Stimulated activated CD4-positive, alpha-beta T cell treated with anti-CD3 and anti-CD28 coated beads, Interleukin-2, amount 100 ng/mL, for 48 hours (primary cell): ENCODE results near the gene FREM1.
"Not testable (repeated sequence)": the region's sequence is repeated elsewhere in the genome, so short reads cannot be mapped to it uniquely, and the experiment has no call there.

Source experiments
- DNase-seq, 2 donors: peaks; one replicate each; pipeline ENCODE4 v3.0.0-alpha.2; 2020

The FREM1 gene, protein sequence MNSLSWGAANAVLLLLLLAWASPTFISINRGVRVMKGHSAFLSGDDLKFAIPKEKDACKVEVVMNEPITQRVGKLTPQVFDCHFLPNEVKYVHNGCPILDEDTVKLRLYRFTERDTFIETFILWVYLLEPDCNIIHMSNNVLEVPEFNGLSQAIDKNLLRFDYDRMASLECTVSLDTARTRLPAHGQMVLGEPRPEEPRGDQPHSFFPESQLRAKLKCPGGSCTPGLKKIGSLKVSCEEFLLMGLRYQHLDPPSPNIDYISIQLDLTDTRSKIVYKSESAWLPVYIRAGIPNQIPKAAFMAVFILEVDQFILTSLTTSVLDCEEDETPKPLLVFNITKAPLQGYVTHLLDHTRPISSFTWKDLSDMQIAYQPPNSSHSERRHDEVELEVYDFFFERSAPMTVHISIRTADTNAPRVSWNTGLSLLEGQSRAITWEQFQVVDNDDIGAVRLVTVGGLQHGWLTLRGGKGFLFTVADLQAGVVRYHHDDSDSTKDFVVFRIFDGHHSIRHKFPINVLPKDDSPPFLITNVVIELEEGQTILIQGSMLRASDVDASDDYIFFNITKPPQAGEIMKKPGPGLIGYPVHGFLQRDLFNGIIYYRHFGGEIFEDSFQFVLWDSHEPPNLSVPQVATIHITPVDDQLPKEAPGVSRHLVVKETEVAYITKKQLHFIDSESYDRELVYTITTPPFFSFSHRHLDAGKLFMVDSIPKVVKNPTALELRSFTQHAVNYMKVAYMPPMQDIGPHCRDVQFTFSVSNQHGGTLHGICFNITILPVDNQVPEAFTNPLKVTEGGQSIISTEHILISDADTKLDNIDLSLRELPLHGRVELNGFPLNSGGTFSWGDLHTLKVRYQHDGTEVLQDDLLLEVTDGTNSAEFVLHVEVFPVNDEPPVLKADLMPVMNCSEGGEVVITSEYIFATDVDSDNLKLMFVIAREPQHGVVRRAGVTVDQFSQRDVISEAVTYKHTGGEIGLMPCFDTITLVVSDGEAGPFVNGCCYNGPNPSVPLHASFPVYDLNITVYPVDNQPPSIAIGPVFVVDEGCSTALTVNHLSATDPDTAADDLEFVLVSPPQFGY (N-terminal part only)

DNA sequence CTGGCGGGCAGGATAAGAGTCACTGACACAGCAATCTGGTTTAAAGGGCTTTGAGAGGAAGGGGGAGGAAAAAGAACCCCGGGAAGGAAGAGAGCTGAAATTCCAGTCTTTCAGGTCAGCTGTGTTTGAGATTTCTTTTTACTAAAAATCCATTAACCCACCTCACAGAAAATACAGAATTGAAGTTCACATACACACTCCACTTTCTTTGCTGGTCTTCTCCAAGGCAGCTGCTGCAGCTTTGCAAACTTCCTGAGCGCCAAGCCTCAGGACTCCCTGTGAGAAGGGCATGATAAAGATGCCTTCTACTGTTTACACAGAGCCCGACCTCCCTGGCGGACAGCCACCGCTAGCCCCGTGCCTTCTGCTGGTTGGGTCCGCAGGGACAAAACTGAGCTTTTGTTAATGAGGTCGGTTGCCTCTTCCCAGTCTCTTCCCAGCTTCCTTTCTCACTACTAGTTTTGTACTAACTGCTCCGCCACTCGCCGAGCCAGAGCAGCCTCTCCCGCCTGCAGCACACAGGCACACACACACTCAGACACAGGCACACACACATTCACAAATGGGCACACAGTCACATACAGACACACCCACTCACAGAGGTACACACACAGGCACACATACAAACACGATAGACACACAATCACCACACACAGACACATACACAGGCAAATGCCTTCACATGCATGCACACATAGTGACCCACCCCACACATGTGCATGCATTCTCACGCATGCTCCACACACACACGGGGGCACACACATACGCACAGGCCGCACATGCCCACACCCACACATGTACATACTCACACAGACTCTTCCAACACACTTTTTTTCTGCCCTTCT is at the start of gene FREM1:
Gene FREM1 (minus strand): TSS at position 468 of the 845 bp plus-strand sequence. CDS start 41,451 bp downstream, outside the sequence.
- no peak for DNase-seq

DNA sequence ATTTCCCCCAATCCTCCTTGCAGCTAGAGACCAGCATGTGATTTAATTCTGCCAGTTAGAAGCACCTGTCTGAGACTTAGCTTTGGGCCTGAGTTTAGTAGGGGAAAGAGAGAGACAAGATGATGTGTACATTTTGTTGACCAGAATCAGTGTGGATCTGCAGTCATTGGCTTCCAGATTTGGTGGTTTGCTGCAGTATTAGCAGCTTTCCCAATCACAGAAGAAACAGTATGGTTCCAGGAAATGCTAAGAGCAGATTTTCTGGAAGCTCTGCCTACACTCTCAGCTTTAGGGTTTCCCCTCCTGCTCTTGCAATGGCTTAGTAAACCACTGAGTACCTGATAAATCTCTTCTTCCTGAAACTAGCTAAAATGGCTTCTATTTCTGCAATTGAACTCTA is 48.8 kb upstream of the FREM1 start:
- no peak for DNase-seq

DNA sequence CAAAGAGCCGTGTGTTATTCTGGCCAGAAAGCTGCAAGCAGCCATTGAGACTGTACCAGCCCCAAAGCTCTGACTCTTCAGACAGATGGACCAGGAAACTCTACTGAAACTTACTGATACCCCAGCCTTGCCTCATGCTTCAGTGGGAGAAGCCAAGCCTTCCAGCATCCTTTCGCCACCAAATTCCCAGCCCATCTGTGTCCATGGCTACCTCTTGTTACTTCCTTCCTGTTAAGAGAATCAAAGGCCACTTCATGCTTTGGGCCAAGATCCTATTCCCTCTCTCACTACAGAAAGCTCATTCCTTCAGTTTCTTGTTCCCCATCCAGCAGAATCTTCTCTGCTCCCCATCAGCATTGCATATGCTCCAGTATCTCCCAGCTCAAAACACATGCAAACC is 46.9 kb upstream of the FREM1 start:
- no peak for DNase-seq

DNA sequence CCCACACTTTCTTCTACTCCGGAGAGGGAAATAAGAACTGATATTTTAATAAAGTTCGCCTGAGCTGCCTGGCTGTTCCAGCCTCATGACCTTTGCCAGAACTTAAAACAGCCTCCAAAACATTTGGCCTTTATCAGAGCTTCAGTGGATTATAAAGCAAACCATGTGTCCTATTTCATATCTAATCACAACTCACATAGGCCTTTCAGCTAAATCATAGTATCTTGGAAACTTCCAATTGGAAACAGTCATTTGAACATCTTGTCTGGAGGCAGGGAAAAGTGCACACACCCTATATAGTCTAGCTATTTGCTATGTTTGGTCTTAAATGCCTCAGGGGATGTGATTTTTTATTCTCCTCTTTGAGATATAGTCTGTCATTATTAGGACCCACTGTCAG is 46.0 kb upstream of the FREM1 start:
- DNase-seq: no peak

DNA sequence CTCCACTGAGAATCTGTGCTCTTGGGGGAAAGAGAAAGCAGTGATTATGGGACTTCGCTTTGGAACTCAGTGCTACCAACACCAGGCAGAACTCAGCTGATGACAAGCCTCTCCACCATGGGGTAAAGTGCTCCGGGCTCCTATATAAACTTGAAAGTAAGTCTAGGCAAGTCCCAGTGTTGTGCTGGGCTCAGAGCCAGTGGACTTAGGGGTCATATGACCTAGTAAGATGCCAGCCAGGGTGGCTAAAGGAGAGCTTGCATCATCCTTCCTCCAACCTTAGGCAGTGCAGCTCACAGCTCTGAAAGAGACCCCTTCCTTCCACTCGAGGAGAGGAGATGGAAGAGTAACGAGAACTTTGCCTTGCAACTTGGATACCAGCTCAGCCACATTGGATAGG is 35.1 kb upstream of the FREM1 start:
- no peak for DNase-seq

DNA sequence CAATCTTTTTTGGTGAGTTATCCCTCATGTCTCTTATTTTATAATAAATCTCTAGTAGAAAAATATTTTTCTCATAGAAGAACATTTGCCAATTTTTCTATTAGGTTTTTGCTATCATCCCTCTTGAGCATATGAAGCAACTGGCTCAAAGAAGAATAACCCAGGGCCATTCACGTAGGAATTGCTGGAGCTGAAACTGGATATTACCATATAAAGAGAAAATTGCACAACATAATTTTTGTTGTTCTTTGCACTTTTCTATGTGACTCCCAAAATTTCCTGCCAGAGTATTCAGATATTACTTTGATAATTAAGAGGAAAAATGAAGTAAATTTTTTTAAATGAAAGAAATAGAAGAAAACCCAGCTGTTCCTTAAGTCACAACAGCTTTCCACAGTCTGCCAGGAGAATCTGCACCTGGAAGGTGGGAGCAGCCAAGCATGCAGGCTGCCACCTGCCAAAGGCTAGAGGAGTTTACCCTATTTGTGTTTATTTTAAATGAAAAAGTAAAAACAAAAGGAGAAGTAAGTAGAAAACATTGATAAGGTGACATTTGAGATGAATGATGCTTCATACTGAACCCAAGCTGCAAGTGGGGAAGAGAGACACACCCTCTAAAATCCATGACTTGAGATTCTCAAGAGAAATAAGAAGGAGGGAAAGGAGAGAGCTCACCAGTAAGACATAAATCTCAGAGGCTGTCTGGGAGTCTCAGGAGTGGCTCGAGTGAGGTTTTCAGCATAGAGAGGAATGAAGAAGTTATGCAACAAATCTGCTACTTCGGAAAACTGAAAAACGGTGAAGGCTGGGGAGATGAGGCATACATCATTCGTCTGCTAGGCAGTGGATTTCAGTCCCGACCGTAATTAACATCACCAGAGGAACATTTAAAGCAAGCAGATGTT is 31.5 kb upstream of the FREM1 start:
- DNase-seq: no peak

DNA sequence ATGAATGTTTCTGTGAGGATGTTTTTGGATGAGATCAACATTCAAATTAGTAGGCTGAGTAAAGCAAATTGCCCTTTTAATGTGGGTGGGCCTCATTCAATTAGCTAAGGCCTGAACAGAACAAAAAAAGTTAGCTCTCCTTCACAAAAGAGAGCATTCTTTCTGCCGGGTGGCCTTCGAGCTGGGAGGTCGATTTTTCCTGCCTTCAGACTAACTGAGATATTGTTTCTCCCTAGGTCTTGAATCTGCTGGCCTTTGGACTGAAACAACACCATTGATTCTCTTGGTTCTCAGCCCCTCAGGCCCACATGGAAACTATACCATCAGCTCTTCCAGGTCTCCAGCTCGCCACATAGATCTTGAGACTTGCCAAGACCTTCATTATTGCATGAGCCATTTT is 29.1 kb upstream of the FREM1 start:
- no peak for DNase-seq

DNA sequence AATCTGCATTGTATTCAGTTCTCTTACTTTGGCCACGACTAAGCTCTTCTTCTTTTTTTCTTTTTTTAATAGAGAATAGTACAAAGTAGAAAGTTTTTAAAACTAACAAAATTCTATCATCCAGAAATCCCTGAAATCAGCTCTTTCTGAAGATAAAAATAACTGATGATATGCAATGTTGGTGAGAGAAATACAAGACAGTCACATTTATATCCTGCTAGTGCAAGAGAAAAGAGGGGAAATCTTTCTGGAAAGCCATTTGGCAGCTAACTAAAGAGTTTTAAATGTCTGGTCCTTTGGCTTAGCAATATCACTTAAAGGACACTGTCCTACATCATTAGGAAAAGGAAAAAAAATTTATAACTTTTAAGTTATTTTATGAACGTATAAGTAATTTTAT is 27.0 kb upstream of the FREM1 start:
- DNase-seq: no peak

DNA sequence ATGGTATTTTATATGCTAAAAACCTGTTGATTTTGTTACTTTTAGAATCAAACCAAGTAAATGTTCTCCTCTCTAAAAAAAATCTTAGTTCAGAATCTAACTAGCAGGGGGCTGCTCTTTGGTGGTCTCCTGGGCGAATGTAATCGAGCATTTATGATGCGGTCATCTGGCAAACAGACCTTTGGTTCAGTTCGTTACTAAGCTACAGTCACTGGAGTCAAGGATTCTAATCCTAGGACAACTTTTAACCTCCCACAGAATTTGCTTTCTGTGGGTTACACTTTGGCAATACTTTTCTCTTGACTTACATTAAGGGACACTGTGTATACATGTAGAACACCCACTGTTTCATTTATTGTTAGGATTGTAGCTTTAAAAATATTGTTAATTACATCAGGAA is 26.3 kb upstream of the FREM1 start:
- no peak for DNase-seq

DNA sequence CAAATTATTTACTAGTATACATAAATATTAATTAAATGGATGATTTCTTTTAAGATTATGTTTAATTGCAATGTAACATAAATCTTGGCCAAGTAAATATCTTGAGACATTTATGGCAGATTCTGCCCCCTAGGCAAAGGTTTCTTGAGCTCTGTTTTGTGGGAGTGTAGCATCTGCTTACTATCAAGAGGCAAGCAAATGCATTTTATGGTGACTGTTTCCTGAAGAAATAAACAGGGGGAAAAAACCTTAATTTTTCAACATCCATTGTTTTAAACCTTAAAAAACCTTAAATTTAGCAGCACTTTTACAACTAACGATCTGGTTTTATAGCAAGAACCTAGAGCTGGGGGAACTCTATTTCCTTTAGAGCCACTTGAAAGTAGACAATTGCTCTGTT is 25.7 kb upstream of the FREM1 start:
- no peak for DNase-seq

DNA sequence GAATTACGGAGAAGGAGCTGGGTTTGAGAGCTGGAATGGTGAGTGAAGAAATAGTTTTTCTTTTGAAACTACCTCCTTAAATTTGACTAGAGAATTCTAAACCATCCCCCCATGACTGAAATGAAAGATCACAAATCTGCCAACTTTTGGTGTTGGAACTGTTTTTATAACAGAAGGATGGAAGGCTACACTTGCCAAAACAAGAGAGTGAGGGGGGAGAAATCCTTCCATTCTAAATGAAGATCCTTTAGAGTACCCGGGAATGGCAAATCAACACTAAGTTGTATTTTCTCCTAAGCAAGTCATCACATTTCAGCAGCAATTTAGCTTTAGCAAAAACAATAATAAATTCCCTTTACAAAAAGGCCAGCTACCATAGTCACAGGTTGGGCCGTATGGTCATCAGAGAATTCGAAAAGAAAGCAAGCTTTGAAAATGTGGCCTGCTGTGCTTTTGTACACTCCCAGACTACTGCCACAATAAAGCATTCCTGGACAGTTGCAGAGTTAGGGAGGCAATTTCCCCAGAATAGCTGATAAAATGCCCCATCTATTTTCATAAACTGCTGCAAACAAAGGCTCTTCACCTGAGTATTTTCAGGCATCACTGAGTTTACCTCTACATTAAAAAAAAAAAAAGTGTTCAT is 25.0 kb upstream of the FREM1 start:
- DNase-seq: no peak

DNA sequence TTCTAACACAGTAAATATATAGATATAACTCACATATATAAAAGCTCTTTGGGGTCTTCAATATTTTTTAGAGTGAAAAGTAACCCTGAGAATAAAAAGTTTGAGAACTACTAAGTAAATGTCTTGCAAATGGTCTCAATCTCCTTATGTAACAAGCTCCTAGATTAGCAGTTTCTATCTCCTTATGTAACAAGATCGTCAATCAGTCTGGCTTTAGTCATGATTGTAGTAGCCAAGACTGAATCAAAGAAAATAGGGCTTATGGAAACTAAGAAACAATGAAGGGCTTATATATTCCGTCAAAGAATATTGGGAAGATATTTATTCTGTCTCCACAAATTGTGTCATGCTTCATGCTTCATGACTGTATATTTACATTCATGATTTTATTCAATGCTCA is 22.4 kb upstream of the FREM1 start:
- DNase-seq: no peak

DNA sequence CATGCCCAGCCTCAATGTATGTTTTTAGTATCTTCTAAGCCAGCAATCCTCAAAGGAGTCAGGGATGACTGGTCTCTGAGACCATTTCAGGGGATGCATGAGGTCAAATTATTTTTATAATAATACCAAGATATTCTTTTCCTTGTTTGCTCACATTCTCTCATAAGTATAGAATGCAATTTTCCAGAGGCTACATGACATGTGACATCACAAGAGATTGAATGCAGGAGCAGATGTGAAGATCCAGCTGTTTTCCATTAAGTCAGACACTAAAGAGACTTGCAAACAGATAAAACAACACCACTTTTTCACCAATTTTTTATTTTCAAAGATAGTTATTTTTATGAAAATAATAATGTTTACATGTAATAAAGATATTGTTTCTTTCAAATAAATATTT is 22.0 kb upstream of the FREM1 start:
- DNase-seq: no peak

DNA sequence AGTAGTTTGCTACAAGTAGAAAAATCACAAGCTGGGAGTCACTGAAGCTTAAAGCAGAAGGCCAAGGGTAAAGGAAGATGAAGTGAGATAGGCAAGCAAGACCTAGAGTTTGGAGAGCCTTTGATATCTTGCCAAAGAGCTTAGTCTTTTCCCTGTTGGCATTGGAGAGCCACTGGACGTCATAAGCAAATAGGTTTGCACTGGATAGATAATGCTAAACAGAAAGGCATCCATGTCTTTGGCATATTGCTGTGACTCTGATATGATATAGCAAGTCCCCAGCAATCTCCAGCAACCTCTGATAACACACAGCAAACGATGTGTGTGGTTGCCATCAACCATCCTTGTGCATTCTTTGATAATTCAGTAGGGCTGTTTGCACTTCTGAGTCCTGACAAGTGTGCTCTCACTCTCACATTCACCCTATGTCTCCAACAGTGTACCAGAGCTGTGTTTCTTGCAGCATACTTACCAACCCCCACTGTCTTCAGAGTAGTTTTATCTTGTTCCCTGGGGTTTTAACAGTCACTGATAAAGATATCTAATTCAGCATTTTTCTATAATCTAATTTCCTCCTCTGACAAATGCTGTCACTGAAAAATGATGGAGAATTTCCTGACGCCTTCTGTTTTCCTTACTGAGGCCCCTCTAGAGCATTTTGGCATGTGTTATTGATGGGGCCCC is 16.9 kb upstream of the FREM1 start:
- no peak for DNase-seq

DNA sequence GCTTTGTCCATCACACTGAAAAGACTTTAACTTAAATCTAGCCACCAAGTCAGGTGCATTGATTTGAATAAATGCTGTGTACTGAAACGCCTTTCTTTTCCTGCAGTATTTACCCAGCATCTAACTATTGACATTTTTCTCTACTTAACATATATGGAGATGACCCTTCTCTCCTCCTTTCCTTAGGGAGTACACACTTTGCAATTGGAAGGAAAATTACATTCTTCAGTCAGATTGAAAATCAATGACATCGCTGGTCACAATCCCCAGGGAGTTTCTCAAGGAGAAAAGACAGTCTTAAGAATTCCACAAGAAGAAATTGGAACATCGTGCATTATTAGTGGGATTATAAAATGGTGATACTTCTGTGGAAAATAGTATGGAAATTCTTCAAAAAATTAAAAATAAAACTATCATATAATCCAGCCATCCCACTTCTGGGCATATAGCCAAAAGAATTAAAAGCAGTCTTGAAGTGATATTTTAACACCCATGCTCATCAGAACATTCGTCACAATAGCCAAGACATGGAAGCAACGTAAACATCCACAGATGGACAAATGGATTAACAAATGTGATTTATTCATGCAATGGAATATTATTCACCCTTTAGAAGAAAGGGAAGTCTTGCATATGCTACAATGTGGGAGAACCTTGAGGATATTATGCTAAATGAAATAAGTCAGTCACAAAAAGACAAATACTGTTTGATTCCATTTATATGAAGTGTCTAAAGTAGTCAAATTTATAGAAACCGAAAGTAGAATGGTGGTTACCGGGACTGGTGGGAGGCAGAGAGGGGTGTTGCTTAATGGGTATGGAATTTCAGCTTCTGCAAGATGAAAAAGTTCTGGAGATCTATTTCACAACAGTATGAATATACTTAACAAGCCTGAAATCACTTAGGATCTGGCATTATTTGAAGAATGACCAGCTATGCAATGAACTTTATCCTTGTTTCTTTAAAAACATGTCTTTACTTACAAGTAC is 14.3 kb upstream of the FREM1 start:
- no peak for DNase-seq

DNA sequence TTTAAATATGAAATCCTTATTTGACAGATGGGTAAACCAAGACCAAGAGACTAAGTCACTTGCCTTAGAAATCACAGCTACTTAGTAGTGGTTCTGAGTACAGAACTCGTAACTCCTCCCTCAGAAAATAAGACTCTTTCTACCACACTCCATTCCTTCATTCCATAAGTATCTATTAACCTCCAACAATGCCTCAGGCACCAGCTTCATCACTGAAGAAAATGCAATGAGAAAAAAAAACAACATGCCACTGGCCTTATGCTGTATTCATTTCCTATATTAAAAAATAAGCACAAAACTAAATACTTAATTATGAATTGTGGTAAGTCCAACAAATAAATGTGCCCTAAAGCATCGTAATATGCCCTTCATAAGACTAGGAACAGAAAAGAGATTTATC is 13.5 kb upstream of the FREM1 start:
- no peak for DNase-seq

DNA sequence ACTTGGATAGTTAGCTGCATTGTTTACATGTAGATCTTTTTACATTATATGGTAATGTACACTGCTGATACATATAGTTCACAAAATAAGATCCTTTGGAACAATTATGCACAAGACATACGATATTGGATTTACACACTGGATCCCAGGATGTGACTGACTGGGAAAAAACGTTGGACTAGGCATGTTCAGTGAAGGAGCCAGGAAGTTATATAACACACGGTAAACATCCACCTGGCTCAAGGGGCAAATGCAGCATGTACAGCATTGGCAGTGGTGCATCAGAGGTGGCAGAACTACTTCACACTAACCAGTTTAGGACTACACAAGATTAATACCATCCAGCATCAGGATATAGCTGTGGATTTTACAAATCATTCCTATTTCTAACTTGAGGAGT is 10.6 kb upstream of the FREM1 start:
- not testable (repeated sequence) for DNase-seq

DNA sequence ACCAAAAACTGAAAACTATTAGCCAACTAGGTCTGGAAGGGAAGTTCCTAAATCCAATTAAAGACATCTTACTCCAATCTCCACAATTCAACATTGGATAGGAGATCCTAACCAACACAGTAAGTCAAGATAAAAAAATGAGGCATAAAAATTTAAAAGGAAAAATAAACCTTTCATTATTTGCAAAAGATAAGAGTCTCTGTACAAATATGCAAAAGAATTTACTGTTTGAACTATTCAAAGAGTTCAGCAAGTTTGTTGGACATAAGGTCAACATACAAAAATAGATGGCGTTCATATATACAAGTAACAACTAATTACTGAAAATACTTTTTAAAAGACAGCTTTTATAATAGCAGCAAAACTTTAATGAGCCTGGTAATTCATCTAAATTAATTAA is 3.1 kb upstream of the FREM1 start:
- DNase-seq: no peak

DNA sequence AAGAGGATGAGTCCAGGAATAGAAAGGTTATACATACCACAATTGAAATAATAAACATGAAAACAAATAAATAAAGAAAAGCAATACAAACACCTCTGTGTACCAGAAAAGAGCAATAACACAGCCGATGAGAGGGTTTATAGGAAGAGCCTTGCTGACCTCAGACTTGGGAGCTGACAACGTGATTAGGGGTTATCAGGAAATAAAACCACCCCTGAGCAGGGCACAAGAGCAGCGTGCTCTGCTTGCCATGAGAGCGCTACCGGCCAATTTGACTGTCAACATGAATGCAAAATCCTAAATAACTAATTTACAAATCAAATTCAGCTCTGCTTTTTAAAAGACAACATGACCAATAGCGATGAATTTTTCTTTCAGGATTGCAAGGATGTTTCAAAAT is 2.6 kb upstream of the FREM1 start:
- no peak for DNase-seq
